GM19023 (cell line): ENCODE results near the gene TRIM8.
"Not testable (repeated sequence)": the region's sequence is repeated elsewhere in the genome, so short reads cannot be mapped to it uniquely, and the experiment has no call there.

Experiments used
- ATAC-seq: cut with Tn5 transposase; IDR thresholded peaks from one replicate; pipeline ENCODE4 v1.9.1; 2021; ENCODE audit warnings: mild to moderate bottlenecking, moderate library complexity; ENCODE audit not compliant: unreplicated experiment

Gene TRIM8

GRCh38 chr10:102683736-102684135 lies 39.5 kb downstream of the TRIM8 start:
- ATAC-seq: no peak

- no peak for ATAC-seq
Observed at GRCh38 chr10:102691285-102692066, 47.2 kb downstream of the TRIM8 start.

- ATAC-seq: not testable (repeated sequence)
Observed at GRCh38 chr10:102695401-102695800, 51.1 kb downstream of the TRIM8 start.

GRCh38 chr10:102696736-102697135 lies 52.5 kb downstream of the TRIM8 start:
- ATAC-seq: no peak

GRCh38 chr10:102698894-102699293 lies 54.6 kb downstream of the TRIM8 start:
- ATAC-seq: no peak

- ATAC-seq: no peak
Observed at GRCh38 chr10:102701272-102701671, 57.0 kb downstream of the TRIM8 start.

- ATAC-seq: no peak
Observed at GRCh38 chr10:102701796-102702195, 57.5 kb downstream of the TRIM8 start.

- ATAC-seq: no peak
Observed at GRCh38 chr10:102702742-102703141, 58.5 kb downstream of the TRIM8 start.

- no peak for ATAC-seq
Observed at GRCh38 chr10:102704915-102705314, 60.6 kb downstream of the TRIM8 start.

GRCh38 chr10:102705531-102705930 lies 61.3 kb downstream of the TRIM8 start:
- ATAC-seq: no peak
